ENCODE results near the gene ACER3. TPM values are rescaled to one million over a fixed set of nuclear protein-coding genes. Genes with fewer than 3 reads are reported as not detected.

ACER3 gene
- total RNA-seq, 1 experiment from 2014 or later = 21.0 TPM

- peak overlapping the region; percentile 9 for H3K4me3 Mint-ChIP-seq (ENCODE audit: low read depth, unreplicated experiment)
- DNase-seq = no peak
Measured at GRCh38 chr11:77020734-77021133, 160.0 kb downstream of the ACER3 start.

GRCh38 chr11:77024745-77025144 is 164.0 kb downstream of the ACER3 start:
- Mint-ChIP-seq H3K36me3 (ENCODE audit: insufficient read depth, unreplicated experiment) (peaks cover 14% of the 10 kb centered on the region), H3K9me3 (ENCODE audit: low read depth, unreplicated experiment) (no peaks in the 10 kb centered on the region), H3K4me1 (ENCODE audit: low read depth, unreplicated experiment) (peaks cover 56% of the 10 kb centered on the region), H3K4me3 (ENCODE audit: low read depth, unreplicated experiment) (no peak overlapping the region), H3K27ac (ENCODE audit: unreplicated experiment) (peak overlapping the region; percentile 60), H3K27me3 (ENCODE audit: unreplicated experiment) (no peaks in the 10 kb centered on the region)
- no peak for DNase-seq
- no TSS peak for BruUV-seq (replicated peaks)
- TF ChIP-seq, protein P1, sequence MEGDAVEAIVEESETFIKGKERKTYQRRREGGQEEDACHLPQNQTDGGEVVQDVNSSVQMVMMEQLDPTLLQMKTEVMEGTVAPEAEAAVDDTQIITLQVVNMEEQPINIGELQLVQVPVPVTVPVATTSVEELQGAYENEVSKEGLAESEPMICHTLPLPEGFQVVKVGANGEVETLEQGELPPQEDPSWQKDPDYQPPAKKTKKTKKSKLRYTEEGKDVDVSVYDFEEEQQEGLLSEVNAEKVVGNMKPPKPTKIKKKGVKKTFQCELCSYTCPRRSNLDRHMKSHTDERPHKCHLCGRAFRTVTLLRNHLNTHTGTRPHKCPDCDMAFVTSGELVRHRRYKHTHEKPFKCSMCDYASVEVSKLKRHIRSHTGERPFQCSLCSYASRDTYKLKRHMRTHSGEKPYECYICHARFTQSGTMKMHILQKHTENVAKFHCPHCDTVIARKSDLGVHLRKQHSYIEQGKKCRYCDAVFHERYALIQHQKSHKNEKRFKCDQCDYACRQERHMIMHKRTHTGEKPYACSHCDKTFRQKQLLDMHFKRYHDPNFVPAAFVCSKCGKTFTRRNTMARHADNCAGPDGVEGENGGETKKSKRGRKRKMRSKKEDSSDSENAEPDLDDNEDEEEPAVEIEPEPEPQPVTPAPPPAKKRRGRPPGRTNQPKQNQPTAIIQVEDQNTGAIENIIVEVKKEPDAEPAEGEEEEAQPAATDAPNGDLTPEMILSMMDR (IDR thresholded peaks at IDR 0.05; ENCODE audit: unreplicated experiment) = no peak
- CTCF ChIA-PET = no interaction called here
- intact Hi-C loops (cut with micrococcal nuclease; ENCODE audit: unreplicated experiment) = loop anchor here (5.0 kb wide), 3 partner anchors 42 to 212 kb away; no protein-coding TSS in a partner anchor

More at GRCh38 chr11:77020734-77021133, 160.0 kb downstream of the ACER3 start:
- Mint-ChIP-seq H3K27me3 (ENCODE audit: unreplicated experiment) (no peaks in the 10 kb centered on the region), H3K27ac (ENCODE audit: unreplicated experiment) (peak overlapping the region; percentile 83), H3K9me3 (ENCODE audit: low read depth, unreplicated experiment) (no peaks in the 10 kb centered on the region), H3K36me3 (ENCODE audit: insufficient read depth, unreplicated experiment) (peaks cover 13% of the 10 kb centered on the region), H3K4me1 (ENCODE audit: low read depth, unreplicated experiment) (peaks cover 59% of the 10 kb centered on the region)
- intact Hi-C loops (cut with micrococcal nuclease; ENCODE audit: unreplicated experiment) = no loop called here
- BruUV-seq (replicated peaks) = no TSS peak
- TF ChIP-seq, protein P1 (IDR thresholded peaks at IDR 0.05; ENCODE audit: unreplicated experiment) = no peak
- CTCF ChIA-PET = interaction anchor here (0.6 to 2.9 kb wide), 6 partner anchors 17 to 101 kb away, joined by 3 to 14 read pairs (median 3); no protein-coding TSS in a partner anchor

GRCh38 chr11:77026221-77026620 is 165.5 kb downstream of the ACER3 start:
- H3K27ac Mint-ChIP-seq (ENCODE audit: unreplicated experiment) = peak overlapping the region; percentile 88
- no peaks in the 10 kb centered on the region for H3K27me3 Mint-ChIP-seq (ENCODE audit: unreplicated experiment)
- H3K36me3 Mint-ChIP-seq (ENCODE audit: insufficient read depth, unreplicated experiment) = peaks cover 13% of the 10 kb centered on the region
- no peak for DNase-seq
- TF ChIP-seq, protein P1 (IDR thresholded peaks at IDR 0.05; ENCODE audit: unreplicated experiment) = no peak
- CTCF ChIA-PET = interaction anchor here (0.6 to 2.3 kb wide), 7 partner anchors 9 to 107 kb away, joined by 3 to 28 read pairs (median 5); no protein-coding TSS in a partner anchor
- no TSS peak for BruUV-seq (replicated peaks)
- H3K4me1 Mint-ChIP-seq (ENCODE audit: low read depth, unreplicated experiment) = peaks cover 57% of the 10 kb centered on the region
- no peaks in the 10 kb centered on the region for H3K9me3 Mint-ChIP-seq (ENCODE audit: low read depth, unreplicated experiment)
- no peak overlapping the region for H3K4me3 Mint-ChIP-seq (ENCODE audit: low read depth, unreplicated experiment)
- intact Hi-C loops (cut with micrococcal nuclease; ENCODE audit: unreplicated experiment) = loop anchor here (2.0 to 5.0 kb wide), 4 partner anchors 44 to 214 kb away; no protein-coding TSS in a partner anchor

GRCh38 chr11:77026743-77027142 is 166.0 kb downstream of the ACER3 start:
- H3K4me3 Mint-ChIP-seq (ENCODE audit: low read depth, unreplicated experiment) = no peak overlapping the region
- CTCF ChIA-PET = interaction anchor here (0.9 to 2.3 kb wide), 9 partner anchors 9 to 107 kb away, joined by 3 to 28 read pairs (median 3); no protein-coding TSS in a partner anchor
- TF ChIP-seq, protein P1 (IDR thresholded peaks at IDR 0.05; ENCODE audit: unreplicated experiment) = no peak
- DNase-seq = no peak
- peaks cover 13% of the 10 kb centered on the region for H3K36me3 Mint-ChIP-seq (ENCODE audit: insufficient read depth, unreplicated experiment)
- intact Hi-C loops (cut with micrococcal nuclease; ENCODE audit: unreplicated experiment) = loop anchor here (2.0 to 5.0 kb wide), 4 partner anchors 44 to 214 kb away; no protein-coding TSS in a partner anchor
- no peak overlapping the region for H3K27ac Mint-ChIP-seq (ENCODE audit: unreplicated experiment)
- no TSS peak for BruUV-seq (replicated peaks)
- no peaks in the 10 kb centered on the region for H3K9me3 Mint-ChIP-seq (ENCODE audit: low read depth, unreplicated experiment)
- no peaks in the 10 kb centered on the region for H3K27me3 Mint-ChIP-seq (ENCODE audit: unreplicated experiment)
- H3K4me1 Mint-ChIP-seq (ENCODE audit: low read depth, unreplicated experiment) = peaks cover 61% of the 10 kb centered on the region
